Measurements from ENCODE around the gene SAMD13. TPM values are rescaled to one million over a fixed set of nuclear protein-coding genes. Genes with fewer than 3 reads are reported as not detected.
A peak's percentile ranks its signal among the peaks of the same experiment; 100 is the strongest.

SAMD13 gene
- total RNA-seq, 2 experiments from 2014 or later, result 1.0 to 1.2 TPM

- H3K27ac Mint-ChIP-seq, result no peak overlapping the region
- peaks cover 15% of the 10 kb centered on the region for H3K27me3 Mint-ChIP-seq
- H3K4me1 Mint-ChIP-seq, result no peaks in the 10 kb centered on the region
- peaks cover 17% of the 10 kb centered on the region for H3K9me3 Mint-ChIP-seq (ENCODE audit: low read depth)
- ChIA-PET POLR2A (no interaction called here), CTCF (interaction anchor here (0.6 to 0.7 kb wide), 2 partner anchors 145 to 1022 kb away, joined by 3 read pairs; partner anchors contain the start of gene PRKACB)
- no peak for DNase-seq
- intact Hi-C loops (cut with DNase I, micrococcal nuclease), result no loop called here
- ATAC-seq, result no peak
- no peak overlapping the region for H3K4me3 Mint-ChIP-seq
- H3K36me3 Mint-ChIP-seq (ENCODE audit: low read depth), result peaks cover 3% of the 10 kb centered on the region
Observed at GRCh38 chr1:84289169-84289785, 12.2 kb upstream of the SAMD13 start.

- Mint-ChIP-seq H3K4me1 (no peaks in the 10 kb centered on the region), H3K27me3 (peaks cover 7% of the 10 kb centered on the region), H3K36me3 (ENCODE audit: low read depth) (no peaks in the 10 kb centered on the region), H3K27ac (no peak overlapping the region), H3K4me3 (no peak overlapping the region), H3K9me3 (ENCODE audit: low read depth) (peaks cover 9% of the 10 kb centered on the region)
- POLR2A ChIA-PET, result no interaction called here
- CTCF ChIA-PET, result interaction anchor here (0.9 kb wide), 1 partner anchor 129 kb away, joined by 3 read pairs; no protein-coding TSS in a partner anchor
- intact Hi-C loops (cut with DNase I, micrococcal nuclease), result no loop called here
- ATAC-seq (no peak), DNase-seq (no peak)
Observed at GRCh38 chr1:84291882-84292655, 9.4 kb upstream of the SAMD13 start.

- DNase-seq, result no peak
- POLR2A ChIA-PET, result no interaction called here
- Mint-ChIP-seq H3K4me1 (no peaks in the 10 kb centered on the region), H3K36me3 (ENCODE audit: low read depth) (no peaks in the 10 kb centered on the region), H3K9me3 (ENCODE audit: low read depth) (peaks cover 1% of the 10 kb centered on the region), H3K27me3 (peaks cover 7% of the 10 kb centered on the region), H3K27ac (no peak overlapping the region), H3K4me3 (no peak overlapping the region)
- CTCF ChIA-PET, result interaction anchor here (0.7 kb wide), 1 partner anchor 242 kb away, joined by 5 read pairs; no protein-coding TSS in a partner anchor
- ATAC-seq, result no peak
- intact Hi-C loops (cut with DNase I, micrococcal nuclease), result no loop called here
Observed at GRCh38 chr1:84293766-84294165, 7.7 kb upstream of the SAMD13 start.

- no peak for DNase-seq
- peaks cover 7% of the 10 kb centered on the region for H3K4me1 Mint-ChIP-seq
- H3K27ac Mint-ChIP-seq, result no peak overlapping the region
- H3K4me3 Mint-ChIP-seq, result no peak overlapping the region
- intact Hi-C loops (cut with DNase I, micrococcal nuclease), result loop anchor here in 1 of 2 experiments (5.0 kb wide), 1 partner anchor 217 kb away; no protein-coding TSS in a partner anchor
- ChIA-PET POLR2A (no interaction called here), CTCF (interaction anchor here (0.6 to 0.7 kb wide), 2 partner anchors 231 to 534 kb away, joined by 3 read pairs; no protein-coding TSS in a partner anchor)
- no peak for ATAC-seq
- H3K36me3 Mint-ChIP-seq (ENCODE audit: low read depth), result no peaks in the 10 kb centered on the region
- H3K27me3 Mint-ChIP-seq, result peaks cover 10% of the 10 kb centered on the region
- peaks cover 1% of the 10 kb centered on the region for H3K9me3 Mint-ChIP-seq (ENCODE audit: low read depth)
Observed at GRCh38 chr1:84294751-84295150, 6.8 kb upstream of the SAMD13 start.

- Mint-ChIP-seq H3K9me3 (ENCODE audit: low read depth) (peaks cover 1% of the 10 kb centered on the region), H3K4me3 (peak overlapping the region; percentile 78), H3K27ac (peak overlapping the region; percentile 11), H3K4me1 (peaks cover 27% of the 10 kb centered on the region), H3K36me3 (ENCODE audit: low read depth) (no peaks in the 10 kb centered on the region), H3K27me3 (peaks cover 6% of the 10 kb centered on the region)
- ATAC-seq, result no peak
- DNase-seq, result no peak
- intact Hi-C loops (cut with DNase I, micrococcal nuclease), result loop anchor here in 1 of 2 experiments (1.0 to 5.0 kb wide), 4 partner anchors 153 to 393 kb away; partner anchors contain the start of genes GNG5, PRKACB, SPATA1 and SSX2IP
- CTCF ChIA-PET, result interaction anchor here (1.1 to 2.2 kb wide), 4 partner anchors 8 to 156 kb away, joined by 3 to 6 read pairs (median 4); no protein-coding TSS in a partner anchor
- POLR2A ChIA-PET, result interaction anchor here (0.6 kb wide), 1 partner anchor 635 kb away, joined by 3 read pairs; no protein-coding TSS in a partner anchor
Observed at GRCh38 chr1:84297546-84298244, 3.8 kb upstream of the SAMD13 start.

- DNase-seq (peak; percentile 71), ATAC-seq (peak; percentile 79)
- H3K9me3 Mint-ChIP-seq (ENCODE audit: low read depth), result peaks cover 1% of the 10 kb centered on the region
- peaks cover 6% of the 10 kb centered on the region for H3K27me3 Mint-ChIP-seq
- peak overlapping the region; percentile 78 for H3K4me3 Mint-ChIP-seq
- CTCF ChIA-PET, result interaction anchor here (1.1 to 2.2 kb wide), 3 partner anchors 135 to 157 kb away, joined by 3 to 6 read pairs (median 6); no protein-coding TSS in a partner anchor
- H3K36me3 Mint-ChIP-seq (ENCODE audit: low read depth), result no peaks in the 10 kb centered on the region
- POLR2A ChIA-PET, result no interaction called here
- H3K4me1 Mint-ChIP-seq, result peaks cover 34% of the 10 kb centered on the region
- intact Hi-C loops (cut with DNase I, micrococcal nuclease), result loop anchor here in 1 of 2 experiments (1.0 to 5.0 kb wide), 4 partner anchors 154 to 392 kb away; partner anchors contain the start of genes GNG5, PRKACB, SPATA1 and SSX2IP
- H3K27ac Mint-ChIP-seq, result peak overlapping the region; percentile 71
Observed at GRCh38 chr1:84298328-84298683, 3.2 kb upstream of the SAMD13 start.

GRCh38 chr1:84298684-84299535 is 2.6 kb upstream of the SAMD13 start:
- H3K4me1 Mint-ChIP-seq, result peaks cover 35% of the 10 kb centered on the region
- intact Hi-C loops (cut with DNase I, micrococcal nuclease), result loop anchor here in 1 of 2 experiments (1.0 to 5.0 kb wide), 5 partner anchors 134 to 391 kb away; partner anchors contain the start of genes GNG5, PRKACB, SPATA1 and SSX2IP
- peak; percentile 42 for ATAC-seq
- peaks cover 1% of the 10 kb centered on the region for H3K9me3 Mint-ChIP-seq (ENCODE audit: low read depth)
- peak overlapping the region; percentile 78 for H3K4me3 Mint-ChIP-seq
- H3K27me3 Mint-ChIP-seq, result peaks cover 6% of the 10 kb centered on the region
- H3K36me3 Mint-ChIP-seq (ENCODE audit: low read depth), result no peaks in the 10 kb centered on the region
- peak overlapping the region; percentile 87 for H3K27ac Mint-ChIP-seq
- ChIA-PET CTCF (interaction anchor here (1.1 to 2.2 kb wide), 3 partner anchors 135 to 158 kb away, joined by 3 to 6 read pairs (median 6); no protein-coding TSS in a partner anchor), POLR2A (no interaction called here)
- peak; percentile 34 for DNase-seq

- DNase-seq (no peak), ATAC-seq (no peak)
- Mint-ChIP-seq H3K36me3 (ENCODE audit: low read depth) (no peaks in the 10 kb centered on the region), H3K27me3 (peaks cover 3% of the 10 kb centered on the region), H3K9me3 (ENCODE audit: low read depth) (peaks cover 1% of the 10 kb centered on the region), H3K4me1 (peaks cover 40% of the 10 kb centered on the region), H3K27ac (peak overlapping the region; percentile 87), H3K4me3 (peak overlapping the region; percentile 78)
- intact Hi-C loops (cut with DNase I, micrococcal nuclease), result loop anchor here (1.0 to 10.0 kb wide), 8 partner anchors 134 to 453 kb away; partner anchors contain the start of genes CTBS (in 1 of the 2), GNG5 (in 1 of the 2), PRKACB (in 1 of the 2) and SPATA1 (in 1 of the 2)
- CTCF ChIA-PET, result no interaction called here
- POLR2A ChIA-PET, result no interaction called here
Observed at GRCh38 chr1:84299536-84300170, 1.9 kb upstream of the SAMD13 start.

GRCh38 chr1:84300501-84300900 is 1.0 kb upstream of the SAMD13 start:
- ATAC-seq, result no peak
- Mint-ChIP-seq H3K9me3 (ENCODE audit: low read depth) (no peaks in the 10 kb centered on the region), H3K36me3 (ENCODE audit: low read depth) (no peaks in the 10 kb centered on the region), H3K4me3 (no peak overlapping the region), H3K27me3 (peaks cover 3% of the 10 kb centered on the region), H3K4me1 (peaks cover 43% of the 10 kb centered on the region), H3K27ac (no peak overlapping the region)
- ChIA-PET POLR2A (no interaction called here), CTCF (no interaction called here)
- DNase-seq, result no peak
- intact Hi-C loops (cut with DNase I, micrococcal nuclease), result loop anchor here (5.0 to 10.0 kb wide), 4 partner anchors 134 to 452 kb away; partner anchors contain the start of gene CTBS (in 1 of the 2)

Measured in activated CD4-positive, alpha-beta T cell treated with anti-CD3 and anti-CD28 coated beads for 36 hours (primary cell).